Activated T-cell treated with anti-CD3 and anti-CD28 coated beads for 48 hours (primary cell): ENCODE data around the gene ADAM11.
A peak's percentile ranks its signal among the peaks of the same experiment; 100 is the strongest.

ENCODE experiments used
- DNase-seq: peaks from one replicate; pipeline ENCODE4 v3.0.0-alpha.2; 2020; ENCODE audit warnings: low read depth

ADAM11 gene

GRCh38 chr17:44775838-44776621, 17.2 kb downstream of the ADAM11 start:
- peak; percentile 94 for DNase-seq

- no peak for DNase-seq
These were observed 18.0 kb downstream of the ADAM11 start for GRCh38 chr17:44776628-44777393.

GRCh38 chr17:44777394-44778348, 18.9 kb downstream of the ADAM11 start:
- DNase-seq = no peak

- DNase-seq = no peak
These were observed 19.9 kb downstream of the ADAM11 start for GRCh38 chr17:44778656-44779210.

GRCh38 chr17:44779211-44780025, 20.6 kb downstream of the ADAM11 start:
- DNase-seq = peak; percentile 76

GRCh38 chr17:44780161-44780560, 21.4 kb downstream of the ADAM11 start:
- DNase-seq = no peak

GRCh38 chr17:44780845-44781480, 22.2 kb downstream of the ADAM11 start:
- DNase-seq = no peak

- no peak for DNase-seq
These were observed 22.9 kb downstream of the ADAM11 start for GRCh38 chr17:44781551-44782325.

- DNase-seq = no peak
These were observed 23.6 kb downstream of the ADAM11 start for GRCh38 chr17:44782326-44782850.

GRCh38 chr17:44785921-44786320, 27.1 kb downstream of the ADAM11 start:
- no peak for DNase-seq

GRCh38 chr17:44786551-44787081, 27.8 kb downstream of the ADAM11 start:
- no peak for DNase-seq

GRCh38 chr17:44787271-44787940, 28.6 kb downstream of the ADAM11 start:
- no peak for DNase-seq

- no peak for DNase-seq
These were observed 29.4 kb downstream of the ADAM11 start for GRCh38 chr17:44788139-44788538.

GRCh38 chr17:44792276-44792675, 33.5 kb downstream of the ADAM11 start:
- no peak for DNase-seq

- DNase-seq = no peak
These were observed 35.4 kb downstream of the ADAM11 start for GRCh38 chr17:44793885-44794842.

- no peak for DNase-seq
These were observed 36.1 kb downstream of the ADAM11 start for GRCh38 chr17:44794851-44795413.

- no peak for DNase-seq
These were observed 36.6 kb downstream of the ADAM11 start for GRCh38 chr17:44795421-44795820.
